GM23338 (cell line): ENCODE measurements around the gene NEU3. TPM values are rescaled to one million over a fixed set of nuclear protein-coding genes. Genes with fewer than 3 reads are reported as not detected.

Experiments
- ATAC-seq: fragments of 200-7000 bp; cut with Tn5 transposase; 3 replicates; pipeline ENCODE4 v1.9.1; 2020
- DNase-seq: peaks from one replicate; pipeline ENCODE4 v3.0.0-alpha.2; 2015; ENCODE audit warnings: low spot score
- H2AFZ ChIP-seq: fragments of 200-600 bp; sonication (generic); 2 replicates; pipeline ENCODE4 v1.8.0; 2016; ENCODE audit warnings: antibody characterized with exemption, mild to moderate bottlenecking, moderate library complexity
- H3F3A ChIP-seq: fragments of 200-600 bp; sonication (generic); replicated peaks from 2 replicates; pipeline ENCODE4 v1.8.0; 2017; ENCODE audit warnings: antibody characterized with exemption, mixed run types, low read depth
- H3K27ac ChIP-seq: fragments of 200-600 bp; sonication (generic); 2 replicates; pipeline ENCODE4 v1.6.1; 2016; ENCODE audit warnings: low read depth
- H3K27me3 ChIP-seq: fragments of 200-600 bp; sonication (generic); 2 replicates; pipeline ENCODE4 v1.8.0; 2016; ENCODE audit warnings: mild to moderate bottlenecking, mixed run types, moderate library complexity; ENCODE audit not compliant: insufficient read depth
- H3K36me3 ChIP-seq: fragments of 200-600 bp; sonication (generic); 2 replicates; pipeline ENCODE4 v1.8.0; 2016; ENCODE audit warnings: mild to moderate bottlenecking; ENCODE audit not compliant: insufficient read depth
- H3K4me1 ChIP-seq: fragments of 200-600 bp; sonication (generic); 2 replicates; pipeline ENCODE4 v1.8.0; 2016; ENCODE audit warnings: mild to moderate bottlenecking, moderate library complexity; ENCODE audit not compliant: insufficient read depth
- H3K4me2 ChIP-seq: fragments of 200-600 bp; sonication (generic); 2 replicates; pipeline ENCODE4 v1.7.1; 2017; ENCODE audit warnings: mixed run types
- H3K4me3 ChIP-seq: fragments of 200-600 bp; sonication (generic); 2 replicates; pipeline ENCODE4 v1.6.1; 2016; ENCODE audit warnings: mixed run types
- H3K79me2 ChIP-seq: fragments of 200-600 bp; sonication (generic); replicated peaks from 2 replicates; pipeline ENCODE4 v1.8.0; 2017; ENCODE audit warnings: mild to moderate bottlenecking; ENCODE audit not compliant: insufficient read depth
- H3K9me2 ChIP-seq: fragments of 200-600 bp; sonication (generic); 2 replicates; pipeline ENCODE4 v1.8.0; 2017; ENCODE audit not compliant: insufficient read depth
- H4K20me1 ChIP-seq: fragments of 200-600 bp; sonication (generic); replicated peaks from 2 replicates; pipeline ENCODE4 v1.8.0; 2017; ENCODE audit warnings: mild to moderate bottlenecking; ENCODE audit not compliant: insufficient read depth
- H3K27ac Mint-ChIP-seq: 2 replicates; pipeline ENCODE4 v1.8.0; 2020; ENCODE audit warnings: inconsistent platforms, mild to moderate bottlenecking, moderate library complexity, mixed read lengths
- H3K27me3 Mint-ChIP-seq: 3 replicates; pipeline ENCODE4 v1.8.0; 2022; ENCODE audit warnings: low read depth, mild to moderate bottlenecking, moderate library complexity, mixed read lengths, inconsistent platforms; ENCODE audit not compliant: insufficient read depth, poor library complexity
- H3K36me3 Mint-ChIP-seq: 3 replicates; pipeline ENCODE4 v1.8.0; 2021; ENCODE audit warnings: low read depth, mild to moderate bottlenecking, inconsistent platforms, moderate library complexity, mixed read lengths
- H3K4me1 Mint-ChIP-seq: 3 replicates; pipeline ENCODE4 v1.8.0; 2020; ENCODE audit warnings: mild to moderate bottlenecking, inconsistent platforms, mixed read lengths
- H3K4me3 Mint-ChIP-seq: 3 replicates; pipeline ENCODE4 v1.8.0; 2021; ENCODE audit warnings: moderate library complexity, mild to moderate bottlenecking, inconsistent platforms, mixed read lengths
- H3K9me3 Mint-ChIP-seq: 3 replicates; pipeline ENCODE4 v1.8.0; 2020; ENCODE audit warnings: moderate library complexity, mild to moderate bottlenecking, inconsistent platforms, mixed read lengths
- CREB1 ChIP-seq: fragments of 250-450 bp; sonication (Bioruptor Pico); IDR thresholded peaks from 2 replicates; pipeline ENCODE4 v1.5.0; 2020; ENCODE audit warnings: low read depth, mild to moderate bottlenecking, moderate library complexity
- EZH2 ChIP-seq: fragments of 200-600 bp; sonication (generic); IDR thresholded peaks from one replicate; pipeline ENCODE4 v1.8.0; 2017; ENCODE audit warnings: antibody characterized with exemption, mild to moderate bottlenecking, low read depth; ENCODE audit not compliant: unreplicated experiment
- EZH2phosphoT487 ChIP-seq: fragments of 200-600 bp; sonication (generic); IDR thresholded peaks from one replicate; pipeline ENCODE4 v1.8.1; 2018; ENCODE audit warnings: antibody characterized with exemption; ENCODE audit not compliant: unreplicated experiment
- JUNB ChIP-seq: IDR thresholded peaks from one replicate; pipeline ENCODE4 v1.6.1; 2016; ENCODE audit warnings: antibody characterized with exemption; ENCODE audit not compliant: unreplicated experiment
- NANOG ChIP-seq: IDR thresholded peaks from 2 replicates; pipeline ENCODE4 v1.6.1; 2016; ENCODE audit warnings: antibody characterized with exemption, borderline replicate concordance
- POLR2AphosphoS5 ChIP-seq: IDR thresholded peaks from 2 replicates; pipeline ENCODE4 v1.6.1; 2016; ENCODE audit warnings: antibody characterized with exemption, low read depth
- STAT1 ChIP-seq: IDR thresholded peaks from one replicate; pipeline ENCODE4 v1.6.1; 2016; ENCODE audit warnings: antibody characterized with exemption; ENCODE audit not compliant: unreplicated experiment
- ZNF114 ChIP-seq: fragments of 250-450 bp; sonication (Bioruptor Pico); IDR thresholded peaks from 2 replicates; pipeline ENCODE4 v1.5.0; 2020; ENCODE audit warnings: mild to moderate bottlenecking, moderate library complexity
- ZNF331 ChIP-seq: fragments of 250-450 bp; sonication (Bioruptor Pico); IDR thresholded peaks from 2 replicates; pipeline ENCODE4 v1.5.0; 2020; ENCODE audit warnings: low read depth, mild to moderate bottlenecking, moderate library complexity
- polyA plus RNA-seq: library from polyadenylated mRNA; unstranded; fragments of >200 nt; fragmentation: Nextera tagmentation; extraction: Ambion mirVana; gene quantifications from 2 replicates; pipeline ENCODE4 v1.2.1, GENCODE V29; 2016
- total RNA-seq: library from RNA; depleted of rRNA; stranded (reverse); fragments of >200 nt; shearing (Covaris generic); gene quantifications from 2 replicates; pipeline ENCODE4 v1.2.3, GENCODE V29; 2014
- TF ChIP-seq, protein P1 (sequence below): IDR thresholded peaks from 2 replicates; pipeline ENCODE4 v1.6.1; 2016; ENCODE audit warnings: antibody characterized with exemption
- TF ChIP-seq, protein P2 (sequence below): fragments of 250-450 bp; sonication (Bioruptor Pico); IDR thresholded peaks from 2 replicates; pipeline ENCODE4 v1.5.0; 2020; ENCODE audit warnings: mild to moderate bottlenecking, moderate library complexity
- TF ChIP-seq, protein P3 (sequence below): IDR thresholded peaks from one replicate; pipeline ENCODE4 v1.6.1; 2018; ENCODE audit warnings: antibody characterized with exemption; ENCODE audit not compliant: unreplicated experiment

The NEU3 gene
- total and polyA plus RNA-seq, 2 experiments from 2014 or later = 2.8 to 25.9 TPM

DNA sequence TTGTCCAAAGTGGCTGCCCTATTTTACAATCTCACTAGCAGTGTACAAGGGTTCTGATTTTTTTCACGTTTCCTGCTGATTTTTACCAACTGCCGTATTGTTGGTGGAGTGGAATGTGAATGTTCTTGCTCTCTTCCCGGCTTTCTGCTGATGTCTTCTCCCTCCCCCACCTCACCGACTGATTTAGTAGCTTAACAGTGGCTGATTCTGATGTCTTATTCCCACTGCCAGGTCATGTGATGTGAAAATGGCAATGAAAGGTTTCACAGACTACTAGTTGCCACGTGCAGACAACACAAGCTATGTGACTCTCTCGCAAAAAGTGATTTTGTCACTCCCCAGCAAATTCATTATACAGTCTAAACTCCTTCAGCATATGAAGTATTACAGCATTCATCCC is 17.3 kb upstream of the NEU3 start (continued):
- TF ChIP-seq, protein P1, sequence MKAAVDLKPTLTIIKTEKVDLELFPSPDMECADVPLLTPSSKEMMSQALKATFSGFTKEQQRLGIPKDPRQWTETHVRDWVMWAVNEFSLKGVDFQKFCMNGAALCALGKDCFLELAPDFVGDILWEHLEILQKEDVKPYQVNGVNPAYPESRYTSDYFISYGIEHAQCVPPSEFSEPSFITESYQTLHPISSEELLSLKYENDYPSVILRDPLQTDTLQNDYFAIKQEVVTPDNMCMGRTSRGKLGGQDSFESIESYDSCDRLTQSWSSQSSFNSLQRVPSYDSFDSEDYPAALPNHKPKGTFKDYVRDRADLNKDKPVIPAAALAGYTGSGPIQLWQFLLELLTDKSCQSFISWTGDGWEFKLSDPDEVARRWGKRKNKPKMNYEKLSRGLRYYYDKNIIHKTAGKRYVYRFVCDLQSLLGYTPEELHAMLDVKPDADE = no peak
- TF ChIP-seq CREB1 (CRISPR knock-in tag) (no peak), ZNF331 (CRISPR knock-in tag) (no peak), JUNB (no peak)

DNA sequence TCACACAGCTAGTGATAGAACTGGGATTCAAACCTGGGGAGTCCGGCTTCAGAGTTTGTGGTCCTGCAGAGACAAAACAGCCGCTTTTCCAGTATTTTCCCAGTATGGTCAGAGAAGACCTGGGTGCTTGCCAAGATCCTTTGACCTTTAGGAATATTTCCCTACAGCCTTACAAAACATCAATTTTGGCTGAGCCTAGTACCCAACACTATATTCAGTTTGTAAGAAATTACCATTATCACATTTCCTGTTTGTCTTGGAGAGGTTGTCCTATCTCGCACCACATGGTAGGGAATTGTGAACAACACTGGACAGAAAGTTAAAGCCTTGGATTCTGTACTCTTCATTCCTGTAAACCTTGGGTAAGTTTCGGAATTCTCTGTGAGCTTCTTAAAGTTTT is 10.7 kb upstream of the NEU3 start:
- no peaks in the 10 kb centered on the region; the same call in 1 of the 2 replicates for H3K79me2 ChIP-seq
- H3K4me3 Mint-ChIP-seq = no peak overlapping the region
- H3F3A ChIP-seq = no peaks in the 10 kb centered on the region
- peaks cover 17% of the 10 kb centered on the region for H3K36me3 Mint-ChIP-seq
- H3K4me1 ChIP-seq = no peaks in the 10 kb centered on the region
- peaks cover 2% of the 10 kb centered on the region for H3K27me3 Mint-ChIP-seq
- no peak overlapping the region for H3K4me2 ChIP-seq
- no peak overlapping the region for H3K4me3 ChIP-seq
- H3K4me1 Mint-ChIP-seq = no peaks in the 10 kb centered on the region
- H3K9me2 ChIP-seq = no peaks in the 10 kb centered on the region
- no peaks in the 10 kb centered on the region for H3K27me3 ChIP-seq
- no peak for DNase-seq
- no peaks in the 10 kb centered on the region; the same call in 1 of the 3 replicates for H3K9me3 Mint-ChIP-seq
- H3K27ac ChIP-seq = no peak overlapping the region
- no peak overlapping the region for H2AFZ ChIP-seq
- no peak for ATAC-seq
- H3K27ac Mint-ChIP-seq = no peak overlapping the region
- peaks cover 10% of the 10 kb centered on the region; the same call in 1 of the 2 replicates for H3K36me3 ChIP-seq
- H4K20me1 ChIP-seq = peaks cover 13% of the 10 kb centered on the region
- TF ChIP-seq STAT1 (no peak), CREB1 (CRISPR knock-in tag) (no peak), JUNB (no peak), NANOG (no peak), EZH2 (no peak), POLR2AphosphoS5 (no peak), ZNF114 (CRISPR knock-in tag) (no peak), EZH2phosphoT487 (no peak)
- TF ChIP-seq, protein P1 = no peak
- TF ChIP-seq, protein P2, sequence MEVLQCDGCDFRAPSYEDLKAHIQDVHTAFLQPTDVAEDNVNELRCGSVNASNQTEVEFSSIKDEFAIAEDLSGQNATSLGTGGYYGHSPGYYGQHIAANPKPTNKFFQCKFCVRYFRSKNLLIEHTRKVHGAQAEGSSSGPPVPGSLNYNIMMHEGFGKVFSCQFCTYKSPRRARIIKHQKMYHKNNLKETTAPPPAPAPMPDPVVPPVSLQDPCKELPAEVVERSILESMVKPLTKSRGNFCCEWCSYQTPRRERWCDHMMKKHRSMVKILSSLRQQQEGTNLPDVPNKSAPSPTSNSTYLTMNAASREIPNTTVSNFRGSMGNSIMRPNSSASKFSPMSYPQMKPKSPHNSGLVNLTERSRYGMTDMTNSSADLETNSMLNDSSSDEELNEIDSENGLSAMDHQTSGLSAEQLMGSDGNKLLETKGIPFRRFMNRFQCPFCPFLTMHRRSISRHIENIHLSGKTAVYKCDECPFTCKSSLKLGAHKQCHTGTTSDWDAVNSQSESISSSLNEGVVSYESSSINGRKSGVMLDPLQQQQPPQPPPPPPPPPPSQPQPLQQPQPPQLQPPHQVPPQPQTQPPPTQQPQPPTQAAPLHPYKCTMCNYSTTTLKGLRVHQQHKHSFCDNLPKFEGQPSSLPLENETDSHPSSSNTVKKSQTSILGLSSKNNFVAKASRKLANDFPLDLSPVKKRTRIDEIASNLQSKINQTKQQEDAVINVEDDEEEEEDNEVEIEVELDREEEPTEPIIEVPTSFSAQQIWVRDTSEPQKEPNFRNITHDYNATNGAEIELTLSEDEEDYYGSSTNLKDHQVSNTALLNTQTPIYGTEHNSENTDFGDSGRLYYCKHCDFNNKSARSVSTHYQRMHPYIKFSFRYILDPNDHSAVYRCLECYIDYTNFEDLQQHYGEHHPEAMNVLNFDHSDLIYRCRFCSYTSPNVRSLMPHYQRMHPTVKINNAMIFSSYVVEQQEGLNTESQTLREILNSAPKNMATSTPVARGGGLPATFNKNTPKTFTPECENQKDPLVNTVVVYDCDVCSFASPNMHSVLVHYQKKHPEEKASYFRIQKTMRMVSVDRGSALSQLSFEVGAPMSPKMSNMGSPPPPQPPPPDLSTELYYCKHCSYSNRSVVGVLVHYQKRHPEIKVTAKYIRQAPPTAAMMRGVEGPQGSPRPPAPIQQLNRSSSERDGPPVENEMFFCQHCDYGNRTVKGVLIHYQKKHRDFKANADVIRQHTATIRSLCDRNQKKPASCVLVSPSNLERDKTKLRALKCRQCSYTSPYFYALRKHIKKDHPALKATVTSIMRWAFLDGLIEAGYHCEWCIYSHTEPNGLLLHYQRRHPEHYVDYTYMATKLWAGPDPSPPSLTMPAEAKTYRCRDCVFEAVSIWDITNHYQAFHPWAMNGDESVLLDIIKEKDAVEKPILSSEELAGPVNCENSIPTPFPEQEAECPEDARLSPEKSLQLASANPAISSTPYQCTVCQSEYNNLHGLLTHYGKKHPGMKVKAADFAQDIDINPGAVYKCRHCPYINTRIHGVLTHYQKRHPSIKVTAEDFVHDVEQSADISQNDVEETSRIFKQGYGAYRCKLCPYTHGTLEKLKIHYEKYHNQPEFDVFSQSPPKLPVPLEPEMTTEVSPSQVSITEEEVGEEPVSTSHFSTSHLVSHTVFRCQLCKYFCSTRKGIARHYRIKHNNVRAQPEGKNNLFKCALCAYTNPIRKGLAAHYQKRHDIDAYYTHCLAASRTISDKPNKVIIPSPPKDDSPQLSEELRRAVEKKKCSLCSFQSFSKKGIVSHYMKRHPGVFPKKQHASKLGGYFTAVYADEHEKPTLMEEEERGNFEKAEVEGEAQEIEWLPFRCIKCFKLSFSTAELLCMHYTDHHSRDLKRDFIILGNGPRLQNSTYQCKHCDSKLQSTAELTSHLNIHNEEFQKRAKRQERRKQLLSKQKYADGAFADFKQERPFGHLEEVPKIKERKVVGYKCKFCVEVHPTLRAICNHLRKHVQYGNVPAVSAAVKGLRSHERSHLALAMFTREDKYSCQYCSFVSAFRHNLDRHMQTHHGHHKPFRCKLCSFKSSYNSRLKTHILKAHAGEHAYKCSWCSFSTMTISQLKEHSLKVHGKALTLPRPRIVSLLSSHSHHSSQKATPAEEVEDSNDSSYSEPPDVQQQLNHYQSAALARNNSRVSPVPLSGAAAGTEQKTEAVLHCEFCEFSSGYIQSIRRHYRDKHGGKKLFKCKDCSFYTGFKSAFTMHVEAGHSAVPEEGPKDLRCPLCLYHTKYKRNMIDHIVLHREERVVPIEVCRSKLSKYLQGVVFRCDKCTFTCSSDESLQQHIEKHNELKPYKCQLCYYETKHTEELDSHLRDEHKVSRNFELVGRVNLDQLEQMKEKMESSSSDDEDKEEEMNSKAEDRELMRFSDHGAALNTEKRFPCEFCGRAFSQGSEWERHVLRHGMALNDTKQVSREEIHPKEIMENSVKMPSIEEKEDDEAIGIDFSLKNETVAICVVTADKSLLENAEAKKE = no peak
- TF ChIP-seq, protein P3, sequence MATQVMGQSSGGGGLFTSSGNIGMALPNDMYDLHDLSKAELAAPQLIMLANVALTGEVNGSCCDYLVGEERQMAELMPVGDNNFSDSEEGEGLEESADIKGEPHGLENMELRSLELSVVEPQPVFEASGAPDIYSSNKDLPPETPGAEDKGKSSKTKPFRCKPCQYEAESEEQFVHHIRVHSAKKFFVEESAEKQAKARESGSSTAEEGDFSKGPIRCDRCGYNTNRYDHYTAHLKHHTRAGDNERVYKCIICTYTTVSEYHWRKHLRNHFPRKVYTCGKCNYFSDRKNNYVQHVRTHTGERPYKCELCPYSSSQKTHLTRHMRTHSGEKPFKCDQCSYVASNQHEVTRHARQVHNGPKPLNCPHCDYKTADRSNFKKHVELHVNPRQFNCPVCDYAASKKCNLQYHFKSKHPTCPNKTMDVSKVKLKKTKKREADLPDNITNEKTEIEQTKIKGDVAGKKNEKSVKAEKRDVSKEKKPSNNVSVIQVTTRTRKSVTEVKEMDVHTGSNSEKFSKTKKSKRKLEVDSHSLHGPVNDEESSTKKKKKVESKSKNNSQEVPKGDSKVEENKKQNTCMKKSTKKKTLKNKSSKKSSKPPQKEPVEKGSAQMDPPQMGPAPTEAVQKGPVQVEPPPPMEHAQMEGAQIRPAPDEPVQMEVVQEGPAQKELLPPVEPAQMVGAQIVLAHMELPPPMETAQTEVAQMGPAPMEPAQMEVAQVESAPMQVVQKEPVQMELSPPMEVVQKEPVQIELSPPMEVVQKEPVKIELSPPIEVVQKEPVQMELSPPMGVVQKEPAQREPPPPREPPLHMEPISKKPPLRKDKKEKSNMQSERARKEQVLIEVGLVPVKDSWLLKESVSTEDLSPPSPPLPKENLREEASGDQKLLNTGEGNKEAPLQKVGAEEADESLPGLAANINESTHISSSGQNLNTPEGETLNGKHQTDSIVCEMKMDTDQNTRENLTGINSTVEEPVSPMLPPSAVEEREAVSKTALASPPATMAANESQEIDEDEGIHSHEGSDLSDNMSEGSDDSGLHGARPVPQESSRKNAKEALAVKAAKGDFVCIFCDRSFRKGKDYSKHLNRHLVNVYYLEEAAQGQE = no peak
